Upper lobe of left lung (tissue), 4 donors: ENCODE data around the gene CYP2W1.

Experiments
- POLR2A ChIP-seq, 4 donors: fragments of 450-650 bp; IDR thresholded peaks; one replicate each; pipeline ENCODE4 v1.5.1; 2016 to 2017; ENCODE audit warnings: antibody characterized with exemption in 4 of 4, mild to moderate bottlenecking in 2 of 4
- POLR2AphosphoS5 ChIP-seq, 2 donors: sonication (generic); formaldehyde crosslinking; IDR thresholded peaks; one replicate each; pipeline ENCODE4 v1.5.1; 2017; ENCODE audit warnings: antibody characterized with exemption in 2 of 2
- TF ChIP-seq, protein P1 (sequence below), 6 experiments: fragments of 450-650 bp in 4 of 6; fragments of 200-600 bp in 2 of 6; sonication (generic) in 2 of 6; IDR thresholded peaks; one replicate each; pipeline ENCODE4 v1.5.1; 2016 to 2019; ENCODE audit warnings: antibody characterized with exemption in 6 of 6

GRCh38 chr7:968205-969105, 14.5 kb upstream of the CYP2W1 start:
- no peak for TF ChIP-seq POLR2A (IDR thresholded peaks at IDR 0.05)
- TF ChIP-seq, protein P1, sequence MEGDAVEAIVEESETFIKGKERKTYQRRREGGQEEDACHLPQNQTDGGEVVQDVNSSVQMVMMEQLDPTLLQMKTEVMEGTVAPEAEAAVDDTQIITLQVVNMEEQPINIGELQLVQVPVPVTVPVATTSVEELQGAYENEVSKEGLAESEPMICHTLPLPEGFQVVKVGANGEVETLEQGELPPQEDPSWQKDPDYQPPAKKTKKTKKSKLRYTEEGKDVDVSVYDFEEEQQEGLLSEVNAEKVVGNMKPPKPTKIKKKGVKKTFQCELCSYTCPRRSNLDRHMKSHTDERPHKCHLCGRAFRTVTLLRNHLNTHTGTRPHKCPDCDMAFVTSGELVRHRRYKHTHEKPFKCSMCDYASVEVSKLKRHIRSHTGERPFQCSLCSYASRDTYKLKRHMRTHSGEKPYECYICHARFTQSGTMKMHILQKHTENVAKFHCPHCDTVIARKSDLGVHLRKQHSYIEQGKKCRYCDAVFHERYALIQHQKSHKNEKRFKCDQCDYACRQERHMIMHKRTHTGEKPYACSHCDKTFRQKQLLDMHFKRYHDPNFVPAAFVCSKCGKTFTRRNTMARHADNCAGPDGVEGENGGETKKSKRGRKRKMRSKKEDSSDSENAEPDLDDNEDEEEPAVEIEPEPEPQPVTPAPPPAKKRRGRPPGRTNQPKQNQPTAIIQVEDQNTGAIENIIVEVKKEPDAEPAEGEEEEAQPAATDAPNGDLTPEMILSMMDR (IDR thresholded peaks at IDR 0.05), result no peak
- no peak for TF ChIP-seq POLR2AphosphoS5 (IDR thresholded peaks at IDR 0.05)
